ENCODE measurements around the gene RNASEL.
"Not testable (repeated sequence)": the region's sequence is repeated elsewhere in the genome, so short reads cannot be mapped to it uniquely, and the experiment has no call there.

The RNASEL gene, protein sequence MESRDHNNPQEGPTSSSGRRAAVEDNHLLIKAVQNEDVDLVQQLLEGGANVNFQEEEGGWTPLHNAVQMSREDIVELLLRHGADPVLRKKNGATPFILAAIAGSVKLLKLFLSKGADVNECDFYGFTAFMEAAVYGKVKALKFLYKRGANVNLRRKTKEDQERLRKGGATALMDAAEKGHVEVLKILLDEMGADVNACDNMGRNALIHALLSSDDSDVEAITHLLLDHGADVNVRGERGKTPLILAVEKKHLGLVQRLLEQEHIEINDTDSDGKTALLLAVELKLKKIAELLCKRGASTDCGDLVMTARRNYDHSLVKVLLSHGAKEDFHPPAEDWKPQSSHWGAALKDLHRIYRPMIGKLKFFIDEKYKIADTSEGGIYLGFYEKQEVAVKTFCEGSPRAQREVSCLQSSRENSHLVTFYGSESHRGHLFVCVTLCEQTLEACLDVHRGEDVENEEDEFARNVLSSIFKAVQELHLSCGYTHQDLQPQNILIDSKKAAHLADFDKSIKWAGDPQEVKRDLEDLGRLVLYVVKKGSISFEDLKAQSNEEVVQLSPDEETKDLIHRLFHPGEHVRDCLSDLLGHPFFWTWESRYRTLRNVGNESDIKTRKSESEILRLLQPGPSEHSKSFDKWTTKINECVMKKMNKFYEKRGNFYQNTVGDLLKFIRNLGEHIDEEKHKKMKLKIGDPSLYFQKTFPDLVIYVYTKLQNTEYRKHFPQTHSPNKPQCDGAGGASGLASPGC

DNA sequence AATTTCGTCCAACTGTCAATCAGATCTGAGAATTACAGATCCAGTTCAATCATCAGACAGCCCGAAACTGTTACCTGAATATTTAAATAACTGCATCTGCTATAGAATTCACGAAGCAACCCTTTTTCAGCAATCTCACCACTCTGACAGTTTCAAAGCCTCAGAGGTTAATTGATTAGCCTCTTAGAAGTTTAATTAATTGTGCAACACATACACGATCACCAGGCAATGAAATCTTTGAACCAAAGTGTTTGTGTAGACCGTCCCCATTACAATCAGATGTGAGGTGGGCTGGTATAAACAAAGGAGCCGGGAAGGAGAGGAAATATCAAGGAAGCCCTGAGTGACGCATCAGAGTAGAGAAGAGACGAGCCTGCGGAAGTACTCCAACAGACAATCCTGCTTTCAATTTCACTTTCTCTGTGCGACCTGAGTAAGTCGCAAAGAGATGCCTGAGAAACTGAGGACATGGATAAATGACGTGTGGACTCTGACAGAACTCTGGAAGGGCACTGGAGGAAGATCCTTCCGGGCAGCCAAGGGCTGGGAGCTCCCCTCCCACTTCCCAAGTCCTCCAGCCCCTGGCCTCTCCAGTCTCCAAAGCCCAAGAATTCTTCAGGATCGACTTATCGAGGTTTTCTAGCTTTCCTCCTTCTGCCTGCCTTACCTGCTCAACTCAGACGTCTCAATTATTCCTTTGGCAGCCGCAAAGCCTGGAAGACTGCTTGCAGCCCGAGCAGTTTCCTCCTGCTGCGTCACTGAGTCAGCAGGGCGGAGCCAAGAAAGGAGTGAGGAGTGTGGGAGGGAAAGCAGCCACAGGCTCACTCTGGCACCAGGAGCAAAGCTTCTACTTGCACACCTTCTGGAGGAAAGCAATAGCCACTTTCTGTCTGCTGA is at the start of gene RNASEL:
Gene RNASEL (minus strand): TSS at position 757 of the 897 bp plus-strand sequence. CDS start 2,450 bp downstream, outside the sequence.
- ATAC-seq = peak; percentile 86 to 88

DNA sequence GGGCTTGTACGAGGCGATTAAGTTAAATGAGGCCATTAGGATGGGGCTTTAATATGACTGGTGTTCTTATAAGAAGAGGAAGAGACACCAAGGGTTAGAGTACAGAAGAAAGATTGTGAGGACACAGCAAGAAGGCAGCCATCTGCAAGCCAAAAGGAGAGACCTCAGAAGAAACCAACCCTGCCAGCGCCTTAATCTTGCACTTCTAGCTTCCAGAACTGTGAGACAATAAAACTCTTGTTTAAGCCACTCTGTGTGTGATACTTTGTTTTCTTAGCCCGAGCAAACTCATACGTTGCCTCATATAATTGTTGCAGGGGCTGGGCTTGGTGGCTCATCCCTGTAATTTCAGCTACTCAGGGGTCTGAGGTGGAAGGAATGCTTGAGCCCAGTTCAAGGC is 48.7 kb upstream of the RNASEL start:
- ATAC-seq = no peak

DNA sequence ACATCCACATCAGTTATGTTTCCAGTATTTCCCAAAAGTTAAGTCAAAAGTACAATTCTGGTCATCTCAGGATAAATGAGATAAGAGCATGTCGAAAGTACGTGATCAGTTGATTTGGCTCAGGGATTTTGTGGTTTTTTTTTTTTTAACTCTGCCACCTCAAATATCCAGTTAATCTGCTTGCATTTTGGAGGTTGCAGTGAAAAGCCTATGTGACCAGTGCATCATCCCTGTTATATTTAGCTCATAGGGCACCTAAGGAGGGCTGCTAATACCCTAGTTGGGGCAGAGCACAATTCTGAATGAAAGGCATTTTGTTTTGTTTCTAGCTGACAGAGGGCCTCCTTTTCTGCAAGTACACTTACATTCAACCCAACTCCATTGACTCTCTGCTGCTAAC is 46.8 kb upstream of the RNASEL start:
- ATAC-seq = no peak

DNA sequence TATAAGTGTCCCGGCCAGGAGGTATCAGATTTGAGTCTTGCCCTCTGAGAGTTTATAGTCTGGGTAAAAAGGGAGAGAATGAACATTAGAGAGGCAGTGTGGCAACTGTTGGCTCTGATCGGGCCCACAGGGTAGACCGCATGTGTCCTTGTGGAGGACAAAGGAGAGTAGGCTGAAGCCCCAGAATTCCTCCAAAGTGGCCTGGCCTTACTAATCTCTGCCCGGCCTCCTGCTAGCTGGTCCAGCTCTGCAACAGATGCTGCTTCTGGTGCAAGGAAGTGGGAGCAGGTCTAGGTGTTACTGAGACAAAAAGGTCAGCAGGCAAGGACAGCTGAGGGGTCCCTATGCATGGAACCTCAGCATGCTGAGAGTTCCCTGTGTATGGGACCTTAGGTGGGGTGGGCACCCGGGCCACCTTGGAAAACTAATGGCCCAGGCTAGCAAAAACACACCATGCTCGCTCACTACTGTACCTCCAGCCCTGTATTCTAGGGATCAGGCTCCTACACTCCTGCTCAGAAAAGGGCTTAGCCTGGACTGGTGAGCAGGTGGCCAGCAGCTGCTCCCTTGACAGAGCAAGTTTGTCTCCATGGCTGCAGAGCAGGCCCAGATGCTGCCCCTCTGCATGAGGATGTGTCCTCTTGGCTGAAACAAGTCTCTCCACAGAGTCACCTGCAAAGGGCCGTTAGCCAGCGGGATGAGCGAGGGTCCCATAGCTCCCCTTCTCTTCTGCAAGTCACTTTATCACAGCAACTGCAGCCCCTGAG is 45.4 kb upstream of the RNASEL start:
- ATAC-seq = no peak

DNA sequence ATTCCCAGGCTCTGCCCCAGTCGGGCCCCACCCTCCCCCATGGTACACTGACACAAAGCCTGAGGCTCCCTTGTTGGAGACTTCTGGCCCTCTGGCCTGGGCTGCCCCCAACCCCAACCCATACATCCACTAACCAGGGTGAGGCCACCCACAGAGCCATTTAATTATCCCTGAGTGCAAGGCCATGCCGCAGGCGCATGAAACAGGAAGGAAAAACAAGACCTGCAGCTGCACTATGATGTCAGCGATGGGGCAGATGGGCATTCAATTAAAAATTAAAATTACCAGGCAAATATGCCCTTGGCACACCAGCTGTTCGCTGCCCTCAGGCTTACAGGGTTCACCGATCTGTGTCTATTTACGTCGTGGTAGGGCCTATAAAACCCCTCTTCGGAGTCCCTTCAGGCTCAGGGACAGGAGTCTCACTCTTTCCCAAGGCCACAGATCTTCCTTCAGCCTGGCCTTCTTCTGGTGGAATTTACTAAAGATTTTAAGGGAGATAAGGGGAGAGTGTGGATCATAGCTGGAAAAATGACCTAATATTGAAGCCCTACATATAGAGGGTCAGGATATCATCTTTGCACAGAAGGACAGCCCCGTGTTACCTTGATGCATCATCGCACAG is 44.7 kb upstream of the RNASEL start:
- ATAC-seq = no peak

DNA sequence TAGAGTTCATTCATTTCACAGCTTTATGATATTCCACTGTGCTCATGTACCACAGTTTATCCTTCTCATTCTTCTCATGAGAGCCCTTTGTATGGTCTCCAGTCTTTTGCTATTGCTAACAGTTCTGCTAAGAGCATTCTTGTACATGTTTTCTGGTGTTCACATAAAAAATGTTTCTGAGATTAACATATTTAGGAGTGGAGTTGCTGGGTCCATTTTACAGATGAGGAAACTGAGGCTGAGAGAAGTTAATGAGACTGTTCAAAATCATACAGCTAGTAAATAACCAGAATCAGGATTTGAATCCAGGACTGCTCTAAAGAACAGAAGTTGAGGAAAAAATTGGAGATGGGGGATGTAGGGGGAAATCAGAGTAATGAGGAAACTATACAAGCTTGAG is 44.0 kb upstream of the RNASEL start:
- no peak for ATAC-seq

DNA sequence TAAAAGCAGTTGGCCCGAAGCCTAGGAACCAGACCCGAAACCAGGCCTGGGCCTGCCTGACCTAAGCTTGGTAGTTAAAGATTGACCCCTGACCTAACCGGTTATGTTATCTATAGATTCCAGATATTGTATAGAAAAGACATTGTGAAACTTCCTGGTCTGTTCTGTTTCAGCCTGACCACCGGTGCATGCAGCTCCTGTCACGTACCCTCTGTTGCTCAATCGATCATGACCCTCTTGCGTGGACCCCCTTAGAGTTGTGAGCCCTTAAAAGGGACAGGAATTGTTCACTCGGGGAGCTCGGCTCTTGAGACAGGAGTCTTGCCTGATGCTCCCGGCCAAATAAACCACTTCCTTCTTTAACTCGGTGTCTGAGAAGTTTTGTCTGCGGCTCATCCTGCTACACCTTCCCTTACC is 43.4 kb upstream of the RNASEL start:
- ATAC-seq = not testable (repeated sequence)

DNA sequence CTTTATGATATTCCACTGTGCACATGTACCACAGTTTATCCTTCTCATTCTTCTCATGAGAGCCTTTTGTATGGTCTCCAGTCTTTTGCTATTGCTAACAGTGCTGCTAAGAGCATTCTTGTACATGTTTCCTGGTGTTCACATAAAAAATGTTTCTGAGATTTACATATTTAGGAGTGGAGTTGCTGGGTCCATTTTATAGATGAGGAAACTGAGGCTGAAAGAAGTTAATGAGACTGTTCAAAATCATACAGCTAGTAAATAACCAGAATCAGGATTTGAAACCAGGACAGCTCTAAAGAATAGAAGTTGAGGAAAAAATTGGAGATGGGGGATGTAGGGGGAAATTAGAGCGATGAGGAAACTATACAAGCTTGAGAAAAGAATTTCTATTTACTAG is 42.9 kb upstream of the RNASEL start:
- ATAC-seq = no peak

DNA sequence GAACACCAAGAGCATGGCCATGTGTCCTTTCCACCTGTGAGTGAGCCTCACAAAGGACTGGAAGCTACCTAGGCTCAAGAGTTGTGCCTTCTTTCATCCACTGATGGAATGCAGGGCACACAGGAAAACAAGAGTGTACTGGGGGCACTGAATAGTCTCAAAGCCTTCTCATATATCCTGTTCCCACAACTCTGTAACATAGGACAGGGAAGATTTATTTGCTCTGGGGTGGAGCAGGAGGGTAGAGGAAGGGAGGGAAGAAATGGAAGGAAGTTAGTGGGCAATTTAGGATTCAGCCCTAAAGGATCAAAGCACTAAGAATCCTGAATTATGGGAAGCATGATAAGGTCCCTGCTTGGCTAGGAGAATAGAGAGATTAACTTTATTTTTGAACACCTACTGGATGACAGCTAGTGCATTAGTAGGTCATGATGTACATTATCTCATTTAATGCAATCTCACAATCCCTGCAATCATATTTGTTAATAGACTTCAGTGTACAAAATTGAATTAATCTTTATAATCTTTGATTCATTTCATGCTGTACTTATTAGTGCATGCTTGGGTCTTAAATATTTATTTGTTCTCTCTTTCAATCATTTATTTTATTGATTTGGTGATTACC is 42.1 kb upstream of the RNASEL start:
- ATAC-seq = no peak

DNA sequence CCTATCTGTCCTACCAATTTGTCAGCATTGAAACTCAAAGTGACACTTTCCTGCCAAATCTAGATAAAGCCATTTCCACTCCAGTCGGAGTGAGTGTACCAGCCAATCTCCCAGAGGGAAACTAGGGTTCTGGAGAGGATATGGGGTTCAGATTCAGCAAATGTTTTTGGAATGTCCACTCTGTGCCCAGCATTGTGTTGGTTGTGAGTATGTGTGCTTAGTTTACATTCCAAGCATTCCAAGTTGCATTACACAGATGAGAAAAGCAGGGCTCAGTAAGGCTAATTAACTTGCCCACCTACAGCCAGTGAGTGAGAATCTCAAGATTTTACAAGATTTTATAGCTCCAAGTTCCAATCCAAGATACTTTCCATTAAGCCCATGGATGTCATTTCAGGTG is 41.5 kb upstream of the RNASEL start:
- no peak for ATAC-seq

DNA sequence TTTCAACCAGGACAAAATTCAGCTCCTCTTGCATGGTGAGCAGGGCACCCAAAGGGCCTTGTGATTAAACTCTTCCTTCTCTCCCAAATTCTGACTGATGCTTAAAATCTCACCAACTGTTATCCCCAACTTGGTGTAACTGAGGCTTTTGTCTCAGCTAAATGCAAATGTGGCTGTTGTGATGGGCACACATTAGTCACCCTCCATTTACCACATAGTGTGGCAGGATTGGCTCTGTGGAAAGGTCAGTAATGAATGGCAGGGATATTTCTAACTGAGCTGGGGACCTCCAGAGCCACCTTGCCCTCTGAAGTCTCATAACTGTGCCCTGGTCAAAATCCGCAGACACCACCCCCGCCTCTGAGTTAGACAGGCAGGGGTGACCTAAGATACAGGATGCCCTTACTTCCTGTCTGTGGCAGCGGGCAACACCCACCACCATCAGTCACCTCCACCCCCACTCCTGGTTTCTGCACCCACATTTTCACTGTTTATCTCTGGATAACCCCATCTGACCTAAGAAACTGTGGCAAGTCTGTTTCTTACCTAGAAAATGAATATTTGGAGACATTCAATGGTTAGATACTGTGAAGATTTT is 40.5 kb upstream of the RNASEL start:
- ATAC-seq = peak; percentile 86 to 92

DNA sequence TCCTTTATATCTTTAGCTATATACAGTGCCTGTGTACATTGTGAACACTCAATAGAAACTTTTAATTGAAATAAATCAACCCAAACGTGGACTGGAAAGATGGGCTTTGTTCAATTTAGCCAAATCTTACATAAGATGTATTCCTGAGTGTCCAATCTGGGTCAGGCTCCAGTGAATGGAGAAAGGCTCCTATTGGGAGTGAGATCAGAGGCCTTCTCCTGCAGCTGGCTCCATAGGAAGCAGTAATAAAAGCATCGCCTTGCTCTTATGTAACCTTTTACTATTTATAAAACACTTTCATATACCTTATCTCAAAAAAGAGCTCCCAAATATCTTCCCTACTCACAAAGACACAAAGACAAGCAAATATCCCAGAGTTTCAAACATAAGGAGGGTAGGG is 40.0 kb upstream of the RNASEL start:
- no peak for ATAC-seq

DNA sequence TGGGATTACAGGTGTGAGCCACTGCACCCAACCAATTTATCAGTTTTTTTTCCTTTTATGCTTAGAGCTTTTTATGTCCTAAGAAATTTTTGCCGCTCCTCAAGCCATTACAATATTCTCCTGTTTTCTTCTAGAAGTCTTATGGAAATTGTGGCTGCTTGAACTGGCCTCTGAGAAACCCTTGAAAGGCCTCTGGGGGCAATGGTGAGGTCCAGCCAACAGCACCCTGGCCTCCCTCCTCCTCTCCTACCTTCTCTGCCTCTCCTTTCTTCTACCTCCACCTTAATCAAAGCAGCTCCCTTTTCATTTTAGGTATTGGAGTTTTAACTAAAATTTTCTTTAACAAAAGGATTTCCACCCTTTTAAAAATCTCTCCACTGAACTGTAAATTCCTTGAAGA is 39.6 kb upstream of the RNASEL start:
- no peak for ATAC-seq

DNA sequence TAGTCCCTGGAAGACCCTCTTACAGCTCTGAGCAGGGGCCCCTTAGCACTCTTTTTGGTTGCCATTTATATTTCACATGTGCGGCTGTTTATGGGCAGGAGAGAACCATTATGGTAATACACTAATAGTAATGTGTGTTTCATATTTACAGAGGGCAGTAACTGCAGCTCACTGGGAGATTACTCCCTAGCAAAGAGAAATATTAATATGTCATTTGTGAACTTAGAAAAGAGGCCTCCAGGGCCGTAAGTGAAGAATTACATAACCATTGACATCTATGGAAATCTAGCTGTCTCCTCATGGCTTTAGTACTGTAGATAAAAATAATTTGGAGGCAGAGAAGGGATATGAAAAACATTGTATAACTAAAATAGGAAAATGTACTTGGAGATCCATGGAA is 38.6 kb upstream of the RNASEL start:
- no peak for ATAC-seq

DNA sequence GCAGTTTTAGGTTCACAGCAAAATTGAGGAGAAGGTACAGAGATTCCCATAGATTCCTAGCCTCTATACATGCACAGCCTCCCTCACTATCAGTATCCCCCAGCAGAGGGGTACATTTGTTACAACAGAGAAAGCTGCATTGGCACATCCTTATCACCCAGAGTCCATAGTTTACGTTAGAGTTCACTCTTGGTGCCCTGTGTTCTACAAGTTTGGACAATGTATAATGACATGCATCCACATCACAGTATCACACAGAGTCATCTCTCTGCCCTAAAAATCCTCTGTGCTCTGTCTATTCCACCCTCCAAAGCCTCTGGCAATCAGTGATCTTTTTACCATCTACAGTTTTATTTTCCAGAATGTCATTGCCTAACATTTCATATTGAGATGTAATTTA is 37.5 kb upstream of the RNASEL start:
- ATAC-seq = no peak

DNA sequence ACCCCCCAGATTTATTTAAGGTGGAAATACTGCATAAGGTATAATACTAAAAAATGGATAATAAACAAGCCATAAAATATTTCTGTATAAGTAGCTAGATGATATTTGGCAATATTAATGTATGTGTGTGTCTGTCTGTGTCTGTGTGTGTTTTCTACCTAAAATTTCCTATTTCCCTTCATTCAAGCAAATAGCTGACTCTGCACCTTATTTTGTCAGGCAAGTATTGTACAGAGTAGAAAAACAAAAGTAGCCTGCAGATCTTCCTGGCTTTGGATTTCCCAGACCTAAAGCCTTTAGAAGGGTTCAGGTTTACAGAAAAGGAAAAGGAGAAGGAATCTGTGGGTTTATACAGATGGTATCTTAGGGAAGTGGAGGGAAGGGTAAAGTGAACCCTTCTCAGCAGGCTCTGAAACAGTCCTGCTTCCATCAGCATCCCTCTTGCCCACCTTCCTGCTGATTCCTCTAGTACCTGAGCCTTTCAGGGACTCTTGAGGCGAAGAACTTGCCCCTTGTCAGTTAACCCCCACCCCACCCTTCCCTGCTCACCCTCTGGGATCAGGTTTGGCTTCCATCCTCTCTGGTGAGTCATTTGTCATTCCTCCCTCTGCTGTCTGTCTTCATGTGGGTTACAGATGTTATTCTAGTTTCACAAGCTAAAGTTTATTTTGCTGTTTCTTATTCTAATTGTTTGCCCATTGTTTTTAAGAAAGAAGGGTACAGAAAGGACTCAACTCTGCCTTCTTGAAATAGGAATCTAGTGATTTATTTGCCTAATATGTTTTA is 36.9 kb upstream of the RNASEL start:
- ATAC-seq = no peak

DNA sequence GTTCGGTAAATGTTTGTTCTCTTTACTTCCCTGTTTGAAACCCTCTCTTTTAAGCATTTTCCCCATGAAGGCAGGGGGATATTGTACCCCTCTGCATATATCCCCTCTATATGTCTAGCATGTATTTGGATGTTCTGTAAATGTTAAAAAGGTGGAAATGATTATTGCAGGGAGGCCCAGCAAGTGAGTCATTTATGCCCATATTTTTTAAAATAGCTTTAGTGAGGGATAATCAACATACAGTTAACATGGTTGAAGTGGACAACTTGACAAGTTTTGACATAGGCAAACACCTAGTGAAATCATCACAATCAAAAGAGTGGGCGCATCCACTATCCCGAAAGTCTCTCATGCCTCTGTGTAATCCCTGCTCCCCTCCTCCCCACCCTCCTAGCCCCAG is 36.0 kb upstream of the RNASEL start:
- ATAC-seq = no peak

DNA sequence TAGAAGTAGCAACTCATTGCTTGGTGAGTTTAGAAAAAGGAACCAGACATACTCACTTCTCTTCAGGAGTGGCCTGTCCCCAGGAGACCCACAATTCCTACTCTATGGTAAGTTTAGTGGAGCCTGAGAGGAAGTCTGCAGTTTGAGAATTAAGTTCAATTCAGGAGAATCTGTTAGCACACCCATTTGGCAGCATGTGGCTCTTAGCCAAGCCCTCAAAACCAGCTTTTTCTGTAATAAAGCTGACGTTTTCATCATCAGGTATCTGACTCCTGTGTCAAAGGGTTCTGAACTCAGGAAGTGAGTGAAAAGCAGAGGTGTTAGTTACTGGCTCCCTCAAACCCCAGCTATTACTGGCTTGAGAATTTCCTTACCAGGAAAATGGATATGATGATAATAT is 35.5 kb upstream of the RNASEL start:
- ATAC-seq = no peak

DNA sequence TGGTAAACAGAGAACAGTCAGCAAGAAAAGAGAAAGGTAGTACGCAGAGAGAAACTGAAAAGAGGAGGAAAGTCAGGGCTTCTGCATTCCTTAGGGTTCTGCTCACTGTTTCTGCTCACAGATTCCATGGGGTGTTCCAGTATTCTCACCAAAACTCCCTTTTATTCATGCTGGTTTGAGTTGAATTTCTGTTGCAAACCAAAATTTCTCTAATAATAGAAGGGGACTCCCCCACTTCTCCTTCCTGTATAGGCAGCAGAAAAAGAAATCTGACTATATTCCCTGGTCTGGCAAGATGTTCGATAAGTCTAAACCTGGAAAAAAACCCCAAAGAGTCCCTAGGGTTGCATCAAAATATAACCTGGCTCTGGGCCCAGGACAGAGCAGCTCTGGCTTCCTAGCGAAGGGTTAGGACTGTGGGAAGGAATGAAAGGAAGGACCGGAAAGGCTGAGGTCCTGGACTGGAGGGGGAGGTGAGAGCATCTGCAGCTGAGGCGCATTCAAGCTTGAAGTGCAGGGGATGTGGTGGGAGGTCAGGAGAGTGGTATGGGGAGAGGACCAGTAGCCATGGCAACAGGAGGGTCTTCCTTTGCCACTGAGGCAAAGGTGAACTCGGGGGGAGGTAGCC is 34.0 kb upstream of the RNASEL start:
- no peak for ATAC-seq

DNA sequence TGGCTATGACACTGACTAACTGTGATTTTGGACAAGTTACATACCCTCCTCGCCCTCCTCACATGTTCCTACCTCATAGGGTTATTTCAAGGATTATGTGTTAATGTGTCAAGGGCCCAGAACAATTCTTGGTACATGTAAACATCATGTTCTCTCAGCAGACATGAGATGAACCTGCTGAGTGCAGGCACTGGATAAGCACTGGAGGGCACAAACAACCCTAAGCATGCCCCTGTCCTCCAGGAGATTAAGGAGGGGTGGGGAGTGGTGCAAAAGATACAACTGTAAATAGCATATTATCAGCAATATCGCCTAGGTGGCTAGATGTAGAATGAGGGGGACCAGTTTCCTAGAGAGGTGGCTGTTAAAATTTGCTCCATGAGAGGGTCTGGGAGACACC is 32.9 kb upstream of the RNASEL start:
- no peak for ATAC-seq

Measured in activated CD4-positive, CD25-positive, alpha-beta regulatory T cell treated with anti-CD3 and anti-CD28 coated beads, Interleukin-2, amount 50 U/mL, for 24 hours (primary cell).